SK-N-MC (cell line): ENCODE results near the gene PER3.

Experiments used
- DNase-seq: peaks from one replicate; pipeline ENCODE4 v3.0.0-alpha.2; 2011; ENCODE audit warnings: low read depth, low spot score
- H3K27ac ChIP-seq: fragments of 200-600 bp; sonication (generic); 2 replicates; pipeline ENCODE4 v1.5.1; 2016; ENCODE audit warnings: mixed run types
- H3K36me3 ChIP-seq: fragments of 200-600 bp; sonication (generic); 2 replicates; pipeline ENCODE4 v1.6.1; 2017; ENCODE audit warnings: antibody characterized with exemption, low read length, mixed read lengths; ENCODE audit not compliant: insufficient read depth
- H3K4me3 ChIP-seq: fragments of 200-600 bp; sonication (generic); 2 replicates; pipeline ENCODE4 v1.5.1; 2016
- H3K9ac ChIP-seq: fragments of 200-600 bp; sonication (generic); 2 replicates; pipeline ENCODE4 v1.8.0; 2017; ENCODE audit warnings: mixed run types, mixed read lengths; ENCODE audit not compliant: insufficient read length
- H3K9me3 ChIP-seq: fragments of 200-600 bp; sonication (generic); 2 replicates; pipeline ENCODE4 v1.6.1; 2017; ENCODE audit warnings: low read depth, mild to moderate bottlenecking, antibody characterized with exemption, low read length, moderate library complexity, mixed read lengths
- EZH2 ChIP-seq: fragments of 200-600 bp; sonication (generic); IDR thresholded peaks from one replicate; pipeline ENCODE4 v1.6.1; 2017; ENCODE audit warnings: antibody characterized with exemption
- FOXP2 ChIP-seq: optimal IDR thresholded peaks from 2 replicates; pipeline ENCODE3; 2011; ENCODE audit warnings: mild to moderate bottlenecking, moderate library complexity; ENCODE audit not compliant: insufficient read depth; ENCODE audit errors: extremely low read length, control extremely low read depth
- POLR2AphosphoS5 ChIP-seq: IDR thresholded peaks from 2 replicates; pipeline ENCODE4 v1.6.1; 2012; ENCODE audit warnings: mild to moderate bottlenecking, low read depth, low read length, borderline replicate concordance

The PER3 gene

DNA sequence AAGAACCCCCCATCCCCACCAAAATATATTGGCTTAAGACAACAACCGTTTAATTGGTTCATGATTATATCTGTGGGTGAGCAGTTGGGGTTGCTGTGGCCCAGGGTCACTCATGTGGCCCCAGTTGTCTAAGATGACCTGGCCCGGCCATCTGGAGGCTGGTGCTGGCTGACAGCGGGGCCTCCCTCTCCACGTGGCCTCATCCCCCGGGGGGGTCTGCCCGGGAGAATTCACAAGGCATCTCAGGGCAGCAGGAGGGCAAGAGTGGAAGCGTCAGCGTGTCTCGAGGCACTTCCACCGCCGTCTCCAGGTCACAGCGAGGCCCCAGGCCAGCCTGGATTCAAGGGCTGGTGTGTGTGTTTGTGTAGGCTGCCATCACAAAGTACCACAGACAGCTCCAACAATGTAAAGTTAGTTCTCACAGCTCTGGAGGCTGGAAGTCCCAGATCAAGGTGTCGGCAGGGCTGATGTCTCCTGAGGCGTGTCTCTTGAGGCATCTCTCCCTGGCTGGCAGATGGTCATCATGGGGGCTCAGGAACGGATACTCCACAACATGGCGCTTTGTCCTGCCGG lies 79.8 kb downstream of the PER3 start:
- Histone ChIP-seq H3K4me3 (no peak overlapping the region), H3K27ac (no peak overlapping the region), H3K36me3 (no peaks in the 10 kb centered on the region), H3K9ac (no peak overlapping the region), H3K9me3 (no peaks in the 10 kb centered on the region)
- DNase-seq, result no peak
- TF ChIP-seq POLR2AphosphoS5, result no peak
- no peak for TF ChIP-seq FOXP2
- TF ChIP-seq EZH2, result no peak

DNA sequence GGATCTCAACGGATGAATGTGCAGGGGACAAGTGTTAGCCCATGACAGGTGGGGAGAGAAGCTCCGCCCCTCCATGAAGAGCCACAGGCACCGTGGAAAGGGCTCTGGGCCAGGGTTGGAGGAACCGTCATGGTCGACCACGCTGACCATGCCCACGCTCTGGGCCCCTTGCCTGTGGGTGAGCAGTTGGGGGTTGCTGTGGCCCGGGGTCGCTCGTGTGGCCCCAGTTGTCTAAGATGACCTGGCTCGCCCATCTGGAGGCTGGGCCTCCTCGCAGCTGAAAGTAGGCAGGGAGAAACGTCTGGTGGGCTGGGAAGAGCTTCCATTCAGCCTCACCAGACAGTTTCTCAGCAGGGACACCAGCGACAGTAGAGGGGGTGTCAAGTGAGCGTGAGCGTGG lies 81.9 kb downstream of the PER3 start:
- TF ChIP-seq EZH2 (no peak), POLR2AphosphoS5 (no peak), FOXP2 (no peak)
- no peaks in the 10 kb centered on the region for H3K36me3 ChIP-seq
- no peak overlapping the region for H3K9ac ChIP-seq
- H3K27ac ChIP-seq, result no peak overlapping the region
- H3K9me3 ChIP-seq, result no peaks in the 10 kb centered on the region
- no peak for DNase-seq
- H3K4me3 ChIP-seq, result no peak overlapping the region

GRCh38 chr1:7868070-7868780 lies 84.1 kb downstream of the PER3 start:
- H3K9me3 ChIP-seq, result no peaks in the 10 kb centered on the region
- TF ChIP-seq FOXP2, result no peak
- no peak for TF ChIP-seq EZH2
- no peak for DNase-seq
- no peak overlapping the region for H3K27ac ChIP-seq
- H3K9ac ChIP-seq, result no peak overlapping the region
- H3K36me3 ChIP-seq, result no peaks in the 10 kb centered on the region
- no peak overlapping the region for H3K4me3 ChIP-seq

GRCh38 chr1:7869136-7869920 lies 85.2 kb downstream of the PER3 start:
- no peaks in the 10 kb centered on the region for H3K36me3 ChIP-seq
- no peak for TF ChIP-seq POLR2AphosphoS5
- TF ChIP-seq EZH2, result no peak
- no peak overlapping the region for H3K4me3 ChIP-seq
- H3K9ac ChIP-seq, result no peak overlapping the region
- H3K27ac ChIP-seq, result no peak overlapping the region
- no peaks in the 10 kb centered on the region for H3K9me3 ChIP-seq
- DNase-seq, result no peak

- H3K27ac ChIP-seq, result no peak overlapping the region
- no peak overlapping the region for H3K9ac ChIP-seq
- no peaks in the 10 kb centered on the region for H3K36me3 ChIP-seq
- no peak overlapping the region for H3K4me3 ChIP-seq
- no peak for TF ChIP-seq POLR2AphosphoS5
- no peak for TF ChIP-seq FOXP2
- TF ChIP-seq EZH2, result no peak
- H3K9me3 ChIP-seq, result no peaks in the 10 kb centered on the region
- DNase-seq, result no peak
These were observed 87.0 kb downstream of the PER3 start for GRCh38 chr1:7871136-7871535.

DNA sequence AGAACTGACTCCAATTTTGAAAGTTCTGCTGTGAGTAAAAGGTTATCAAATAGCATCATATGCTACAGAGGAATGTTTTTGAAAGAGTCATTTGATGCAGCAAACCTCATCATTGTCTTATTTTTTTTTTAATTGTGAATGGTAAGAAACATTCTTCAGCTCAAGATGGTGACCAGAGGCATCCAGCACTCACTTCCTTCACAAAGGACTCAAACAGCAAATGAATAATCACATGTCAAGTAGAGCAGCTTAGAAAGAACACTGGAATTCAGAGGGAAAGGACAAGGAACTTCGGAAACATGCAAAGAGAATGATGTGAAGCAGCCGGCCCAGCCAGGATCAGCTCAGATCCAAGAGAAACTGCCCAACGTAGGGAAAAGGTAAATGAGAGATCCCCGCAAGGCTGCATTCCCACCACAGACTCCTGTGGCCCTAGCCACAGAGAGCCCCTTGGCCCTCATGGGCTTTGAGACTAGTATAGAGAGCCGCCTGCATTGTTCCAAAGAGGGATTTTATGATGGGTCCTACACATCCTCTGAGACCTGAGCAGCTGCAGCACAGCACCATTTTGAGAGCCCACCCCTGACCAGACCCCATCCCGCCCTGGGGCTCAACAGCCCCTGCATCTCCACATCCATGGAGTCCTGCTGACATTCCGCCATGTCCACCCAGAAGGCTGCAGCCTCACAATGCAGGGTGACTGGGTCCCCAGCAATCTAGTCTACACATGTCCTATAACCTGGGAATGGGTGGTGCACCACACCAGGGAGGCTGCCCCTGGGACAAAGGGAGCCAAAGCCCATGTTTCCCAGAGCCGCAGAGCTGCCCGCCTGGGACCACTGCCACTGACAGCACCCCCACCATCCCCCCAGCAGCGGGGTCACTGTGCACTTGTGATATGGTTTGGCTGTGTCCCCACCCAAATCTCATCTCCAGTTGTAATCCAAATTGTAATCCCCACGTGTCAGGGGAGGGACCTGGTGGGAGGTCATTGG lies 90.0 kb downstream of the PER3 start:
- no peak for DNase-seq
- H3K36me3 ChIP-seq, result no peaks in the 10 kb centered on the region
- no peak for TF ChIP-seq EZH2
- TF ChIP-seq FOXP2, result no peak
- no peak for TF ChIP-seq POLR2AphosphoS5
- H3K9me3 ChIP-seq, result no peaks in the 10 kb centered on the region
- H3K4me3 ChIP-seq, result no peak overlapping the region
- no peak overlapping the region for H3K9ac ChIP-seq
- no peak overlapping the region for H3K27ac ChIP-seq

GRCh38 chr1:7878027-7878426 lies 93.9 kb downstream of the PER3 start:
- Histone ChIP-seq H3K36me3 (no peaks in the 10 kb centered on the region), H3K4me3 (no peak overlapping the region), H3K9me3 (no peaks in the 10 kb centered on the region), H3K9ac (no peak overlapping the region), H3K27ac (no peak overlapping the region)
- DNase-seq, result no peak
- TF ChIP-seq EZH2, result no peak
- no peak for TF ChIP-seq POLR2AphosphoS5
- no peak for TF ChIP-seq FOXP2

DNA sequence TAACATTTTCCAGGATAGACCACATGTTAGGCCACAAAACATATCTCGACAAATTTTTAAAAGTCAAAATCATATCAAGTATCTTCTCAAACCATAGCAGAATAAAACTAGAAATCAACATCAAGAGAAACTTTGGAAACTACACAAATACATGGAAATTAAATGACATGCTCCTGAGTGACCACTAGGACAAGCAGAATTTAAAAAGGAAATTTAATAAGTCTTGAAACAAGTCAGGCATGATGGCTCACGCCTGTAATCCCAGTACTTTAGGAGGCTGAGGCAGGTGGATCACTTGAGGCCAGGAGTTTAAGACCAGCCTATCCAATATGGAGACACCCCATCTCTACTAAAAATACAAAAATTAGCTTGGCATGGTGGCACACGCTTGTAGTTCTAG lies 95.1 kb downstream of the PER3 start:
- no peak for DNase-seq
- Histone ChIP-seq H3K9ac (no peak overlapping the region), H3K27ac (no peak overlapping the region), H3K36me3 (no peaks in the 10 kb centered on the region), H3K9me3 (no peaks in the 10 kb centered on the region), H3K4me3 (no peak overlapping the region)
- no peak for TF ChIP-seq FOXP2
- TF ChIP-seq POLR2AphosphoS5, result no peak
